Dendritic cell treated with granulocyte-macrophage colony-stimulating factor and Interleukin-4, amounts not matched to agents 40 ng/mL and 50 ng/mL, for 4 days (primary cell): ENCODE results near the gene EMX2.

ENCODE experiments used
- H3K27ac Mint-ChIP-seq: one replicate; pipeline ENCODE4 v1.8.0; 2022; ENCODE audit warnings: mild to moderate bottlenecking, mixed read lengths
- H3K27me3 Mint-ChIP-seq: one replicate; pipeline ENCODE4 v1.8.0; 2022; ENCODE audit warnings: mild to moderate bottlenecking, mixed read lengths
- H3K36me3 Mint-ChIP-seq: one replicate; pipeline ENCODE4 v1.8.0; 2022; ENCODE audit warnings: low read depth, mixed read lengths
- H3K4me1 Mint-ChIP-seq: one replicate; pipeline ENCODE4 v1.8.0; 2022; ENCODE audit warnings: low read depth, mixed read lengths
- H3K4me3 Mint-ChIP-seq: one replicate; pipeline ENCODE4 v1.8.0; 2022; ENCODE audit warnings: mild to moderate bottlenecking, moderate library complexity, mixed read lengths
- H3K9me3 Mint-ChIP-seq: one replicate; pipeline ENCODE4 v1.8.0; 2022; ENCODE audit warnings: mixed read lengths
- intact Hi-C: fragments of 100-400 bp; cut with micrococcal nuclease; formaldehyde crosslinking; loops from one replicate; pipeline ENCODE4 v1.15.0; 2022

EMX2 gene

GRCh38 chr10:117544004-117544701 lies 1.6 kb downstream of the EMX2 start:
- Mint-ChIP-seq H3K4me3 (no peak overlapping the region), H3K36me3 (no peaks in the 10 kb centered on the region), H3K4me1 (peaks cover 17% of the 10 kb centered on the region), H3K9me3 (no peaks in the 10 kb centered on the region), H3K27me3 (peaks cover 97% of the 10 kb centered on the region), H3K27ac (no peak overlapping the region)
- intact Hi-C loops, result no loop called here

- Mint-ChIP-seq H3K27me3 (peaks cover 95% of the 10 kb centered on the region), H3K9me3 (no peaks in the 10 kb centered on the region), H3K4me1 (peaks cover 17% of the 10 kb centered on the region), H3K27ac (no peak overlapping the region), H3K4me3 (no peak overlapping the region), H3K36me3 (no peaks in the 10 kb centered on the region)
- intact Hi-C loops, result no loop called here
Measured at GRCh38 chr10:117544711-117545140, 2.2 kb downstream of the EMX2 start.

GRCh38 chr10:117545141-117546019 lies 2.8 kb downstream of the EMX2 start:
- no peak overlapping the region for H3K27ac Mint-ChIP-seq
- H3K9me3 Mint-ChIP-seq, result no peaks in the 10 kb centered on the region
- intact Hi-C loops, result no loop called here
- H3K4me3 Mint-ChIP-seq, result no peak overlapping the region
- H3K4me1 Mint-ChIP-seq, result peaks cover 17% of the 10 kb centered on the region
- H3K36me3 Mint-ChIP-seq, result no peaks in the 10 kb centered on the region
- H3K27me3 Mint-ChIP-seq, result peaks cover 95% of the 10 kb centered on the region

GRCh38 chr10:117546020-117546580 lies 3.6 kb downstream of the EMX2 start:
- intact Hi-C loops, result no loop called here

GRCh38 chr10:117546581-117547015 lies 4.1 kb downstream of the EMX2 start:
- intact Hi-C loops, result no loop called here
- Mint-ChIP-seq H3K9me3 (no peaks in the 10 kb centered on the region), H3K36me3 (no peaks in the 10 kb centered on the region)

More at GRCh38 chr10:117546020-117546580, 3.6 kb downstream of the EMX2 start:
- Mint-ChIP-seq H3K4me1 (peaks cover 17% of the 10 kb centered on the region), H3K4me3 (no peak overlapping the region), H3K27ac (no peak overlapping the region), H3K36me3 (no peaks in the 10 kb centered on the region), H3K9me3 (no peaks in the 10 kb centered on the region), H3K27me3 (peaks cover 95% of the 10 kb centered on the region)

GRCh38 chr10:117547016-117547715 lies 4.6 kb downstream of the EMX2 start:
- Mint-ChIP-seq H3K4me1 (peaks cover 17% of the 10 kb centered on the region), H3K36me3 (no peaks in the 10 kb centered on the region), H3K27me3 (peaks cover 95% of the 10 kb centered on the region), H3K27ac (no peak overlapping the region), H3K9me3 (no peaks in the 10 kb centered on the region), H3K4me3 (no peak overlapping the region)
- intact Hi-C loops, result no loop called here

More at GRCh38 chr10:117546581-117547015, 4.1 kb downstream of the EMX2 start:
- peaks cover 95% of the 10 kb centered on the region for H3K27me3 Mint-ChIP-seq
- peaks cover 17% of the 10 kb centered on the region for H3K4me1 Mint-ChIP-seq
- H3K27ac Mint-ChIP-seq, result no peak overlapping the region
- no peak overlapping the region for H3K4me3 Mint-ChIP-seq

- Mint-ChIP-seq H3K4me3 (no peak overlapping the region), H3K36me3 (no peaks in the 10 kb centered on the region), H3K27me3 (peaks cover 96% of the 10 kb centered on the region), H3K4me1 (peaks cover 17% of the 10 kb centered on the region), H3K9me3 (no peaks in the 10 kb centered on the region), H3K27ac (no peak overlapping the region)
- intact Hi-C loops, result no loop called here
Measured at GRCh38 chr10:117547716-117548668, 5.4 kb downstream of the EMX2 start.

- no peak overlapping the region for H3K4me3 Mint-ChIP-seq
- H3K27me3 Mint-ChIP-seq, result peaks cover 96% of the 10 kb centered on the region
- no peaks in the 10 kb centered on the region for H3K36me3 Mint-ChIP-seq
- intact Hi-C loops, result no loop called here
- H3K27ac Mint-ChIP-seq, result no peak overlapping the region
- H3K4me1 Mint-ChIP-seq, result peaks cover 8% of the 10 kb centered on the region
- no peaks in the 10 kb centered on the region for H3K9me3 Mint-ChIP-seq
Measured at GRCh38 chr10:117549100-117549585, 6.6 kb downstream of the EMX2 start.

- Mint-ChIP-seq H3K36me3 (no peaks in the 10 kb centered on the region), H3K4me3 (no peak overlapping the region), H3K27ac (no peak overlapping the region), H3K27me3 (peaks cover 96% of the 10 kb centered on the region), H3K9me3 (no peaks in the 10 kb centered on the region), H3K4me1 (no peaks in the 10 kb centered on the region)
- intact Hi-C loops, result no loop called here
Measured at GRCh38 chr10:117550076-117550475, 7.5 kb downstream of the EMX2 start.

- no peak overlapping the region for H3K4me3 Mint-ChIP-seq
- H3K36me3 Mint-ChIP-seq, result no peaks in the 10 kb centered on the region
- H3K27me3 Mint-ChIP-seq, result peaks cover 96% of the 10 kb centered on the region
- no peaks in the 10 kb centered on the region for H3K9me3 Mint-ChIP-seq
- H3K27ac Mint-ChIP-seq, result no peak overlapping the region
- intact Hi-C loops, result no loop called here
- no peaks in the 10 kb centered on the region for H3K4me1 Mint-ChIP-seq
Measured at GRCh38 chr10:117550599-117551329, 8.2 kb downstream of the EMX2 start.

- Mint-ChIP-seq H3K27me3 (peaks cover 95% of the 10 kb centered on the region), H3K36me3 (no peaks in the 10 kb centered on the region), H3K27ac (no peak overlapping the region), H3K4me3 (no peak overlapping the region), H3K4me1 (no peaks in the 10 kb centered on the region), H3K9me3 (no peaks in the 10 kb centered on the region)
- intact Hi-C loops, result no loop called here
Measured at GRCh38 chr10:117551330-117552155, 9.0 kb downstream of the EMX2 start.
